GM23338 (cell line): ENCODE data around the gene POU5F2. TPM values are rescaled to one million over a fixed set of nuclear protein-coding genes. Genes with fewer than 3 reads are reported as not detected.

Experiments used
- ATAC-seq: fragments of 200-7000 bp; cut with Tn5 transposase; 3 replicates; pipeline ENCODE4 v1.9.1; 2020
- DNase-seq: peaks from one replicate; pipeline ENCODE4 v3.0.0-alpha.2; 2015; ENCODE audit warnings: low spot score
- H2AFZ ChIP-seq: fragments of 200-600 bp; sonication (generic); 2 replicates; pipeline ENCODE4 v1.8.0; 2016; ENCODE audit warnings: antibody characterized with exemption, mild to moderate bottlenecking, moderate library complexity
- H3F3A ChIP-seq: fragments of 200-600 bp; sonication (generic); replicated peaks from 2 replicates; pipeline ENCODE4 v1.8.0; 2017; ENCODE audit warnings: antibody characterized with exemption, mixed run types, low read depth
- H3K27ac ChIP-seq: fragments of 200-600 bp; sonication (generic); 2 replicates; pipeline ENCODE4 v1.6.1; 2016; ENCODE audit warnings: low read depth
- H3K27me3 ChIP-seq: fragments of 200-600 bp; sonication (generic); 2 replicates; pipeline ENCODE4 v1.8.0; 2016; ENCODE audit warnings: mild to moderate bottlenecking, mixed run types, moderate library complexity; ENCODE audit not compliant: insufficient read depth
- H3K36me3 ChIP-seq: fragments of 200-600 bp; sonication (generic); 2 replicates; pipeline ENCODE4 v1.8.0; 2016; ENCODE audit warnings: mild to moderate bottlenecking; ENCODE audit not compliant: insufficient read depth
- H3K4me1 ChIP-seq: fragments of 200-600 bp; sonication (generic); 2 replicates; pipeline ENCODE4 v1.8.0; 2016; ENCODE audit warnings: mild to moderate bottlenecking, moderate library complexity; ENCODE audit not compliant: insufficient read depth
- H3K4me2 ChIP-seq: fragments of 200-600 bp; sonication (generic); 2 replicates; pipeline ENCODE4 v1.7.1; 2017; ENCODE audit warnings: mixed run types
- H3K4me3 ChIP-seq: fragments of 200-600 bp; sonication (generic); 2 replicates; pipeline ENCODE4 v1.6.1; 2016; ENCODE audit warnings: mixed run types
- H3K79me2 ChIP-seq: fragments of 200-600 bp; sonication (generic); replicated peaks from 2 replicates; pipeline ENCODE4 v1.8.0; 2017; ENCODE audit warnings: mild to moderate bottlenecking; ENCODE audit not compliant: insufficient read depth
- H3K9me2 ChIP-seq: fragments of 200-600 bp; sonication (generic); 2 replicates; pipeline ENCODE4 v1.8.0; 2017; ENCODE audit not compliant: insufficient read depth
- H4K20me1 ChIP-seq: fragments of 200-600 bp; sonication (generic); replicated peaks from 2 replicates; pipeline ENCODE4 v1.8.0; 2017; ENCODE audit warnings: mild to moderate bottlenecking; ENCODE audit not compliant: insufficient read depth
- H3K27ac Mint-ChIP-seq: 2 replicates; pipeline ENCODE4 v1.8.0; 2020; ENCODE audit warnings: inconsistent platforms, mild to moderate bottlenecking, moderate library complexity, mixed read lengths
- H3K27me3 Mint-ChIP-seq: 3 replicates; pipeline ENCODE4 v1.8.0; 2022; ENCODE audit warnings: low read depth, mild to moderate bottlenecking, moderate library complexity, mixed read lengths, inconsistent platforms; ENCODE audit not compliant: insufficient read depth, poor library complexity
- H3K36me3 Mint-ChIP-seq: 3 replicates; pipeline ENCODE4 v1.8.0; 2021; ENCODE audit warnings: low read depth, mild to moderate bottlenecking, inconsistent platforms, moderate library complexity, mixed read lengths
- H3K4me1 Mint-ChIP-seq: 3 replicates; pipeline ENCODE4 v1.8.0; 2020; ENCODE audit warnings: mild to moderate bottlenecking, inconsistent platforms, mixed read lengths
- H3K4me3 Mint-ChIP-seq: 3 replicates; pipeline ENCODE4 v1.8.0; 2021; ENCODE audit warnings: moderate library complexity, mild to moderate bottlenecking, inconsistent platforms, mixed read lengths
- H3K9me3 Mint-ChIP-seq: 3 replicates; pipeline ENCODE4 v1.8.0; 2020; ENCODE audit warnings: moderate library complexity, mild to moderate bottlenecking, inconsistent platforms, mixed read lengths
- CREB1 ChIP-seq: fragments of 250-450 bp; sonication (Bioruptor Pico); IDR thresholded peaks from 2 replicates; pipeline ENCODE4 v1.5.0; 2020; ENCODE audit warnings: low read depth, mild to moderate bottlenecking, moderate library complexity
- CTCF ChIP-seq, 2 experiments: fragments of 200-600 bp in 1 of 2; sonication (generic) in 1 of 2; conservative IDR thresholded peaks; 2 replicates each; pipeline versions ENCODE4 v1.5.1 to v1.6.1; 2016 to 2017; ENCODE audit warnings: antibody characterized with exemption in 2 of 2, low read depth in 2 of 2, mild to moderate bottlenecking in 2 of 2, moderate library complexity in 1 of 2
- EZH2 ChIP-seq: fragments of 200-600 bp; sonication (generic); IDR thresholded peaks from one replicate; pipeline ENCODE4 v1.8.0; 2017; ENCODE audit warnings: antibody characterized with exemption, mild to moderate bottlenecking, low read depth; ENCODE audit not compliant: unreplicated experiment
- EZH2phosphoT487 ChIP-seq: fragments of 200-600 bp; sonication (generic); IDR thresholded peaks from one replicate; pipeline ENCODE4 v1.8.1; 2018; ENCODE audit warnings: antibody characterized with exemption; ENCODE audit not compliant: unreplicated experiment
- JUNB ChIP-seq: IDR thresholded peaks from one replicate; pipeline ENCODE4 v1.6.1; 2016; ENCODE audit warnings: antibody characterized with exemption; ENCODE audit not compliant: unreplicated experiment
- NANOG ChIP-seq: IDR thresholded peaks from 2 replicates; pipeline ENCODE4 v1.6.1; 2016; ENCODE audit warnings: antibody characterized with exemption, borderline replicate concordance
- POLR2AphosphoS5 ChIP-seq: IDR thresholded peaks from 2 replicates; pipeline ENCODE4 v1.6.1; 2016; ENCODE audit warnings: antibody characterized with exemption, low read depth
- REST ChIP-seq: IDR thresholded peaks from one replicate; pipeline ENCODE4 v1.6.1; 2018; ENCODE audit warnings: antibody characterized with exemption; ENCODE audit not compliant: unreplicated experiment
- STAT1 ChIP-seq: IDR thresholded peaks from one replicate; pipeline ENCODE4 v1.6.1; 2016; ENCODE audit warnings: antibody characterized with exemption; ENCODE audit not compliant: unreplicated experiment
- ZNF114 ChIP-seq: fragments of 250-450 bp; sonication (Bioruptor Pico); IDR thresholded peaks from 2 replicates; pipeline ENCODE4 v1.5.0; 2020; ENCODE audit warnings: mild to moderate bottlenecking, moderate library complexity
- ZNF331 ChIP-seq: fragments of 250-450 bp; sonication (Bioruptor Pico); IDR thresholded peaks from 2 replicates; pipeline ENCODE4 v1.5.0; 2020; ENCODE audit warnings: low read depth, mild to moderate bottlenecking, moderate library complexity
- polyA plus RNA-seq: library from polyadenylated mRNA; unstranded; fragments of >200 nt; fragmentation: Nextera tagmentation; extraction: Ambion mirVana; gene quantifications from 2 replicates; pipeline ENCODE4 v1.2.1, GENCODE V29; 2016
- total RNA-seq: library from RNA; depleted of rRNA; stranded (reverse); fragments of >200 nt; shearing (Covaris generic); gene quantifications from 2 replicates; pipeline ENCODE4 v1.2.3, GENCODE V29; 2014
- TF ChIP-seq, protein P1 (sequence below): fragments of 250-450 bp; sonication (Bioruptor Pico); IDR thresholded peaks from 2 replicates; pipeline ENCODE4 v1.5.0; 2020; ENCODE audit warnings: mild to moderate bottlenecking, moderate library complexity
- TF ChIP-seq, protein P2 (sequence below): IDR thresholded peaks from 2 replicates; pipeline ENCODE4 v1.6.1; 2016; ENCODE audit warnings: antibody characterized with exemption

The POU5F2 gene
- total and polyA plus RNA-seq, 2 experiments from 2014 or later: 0.11 to 0.76 TPM

DNA sequence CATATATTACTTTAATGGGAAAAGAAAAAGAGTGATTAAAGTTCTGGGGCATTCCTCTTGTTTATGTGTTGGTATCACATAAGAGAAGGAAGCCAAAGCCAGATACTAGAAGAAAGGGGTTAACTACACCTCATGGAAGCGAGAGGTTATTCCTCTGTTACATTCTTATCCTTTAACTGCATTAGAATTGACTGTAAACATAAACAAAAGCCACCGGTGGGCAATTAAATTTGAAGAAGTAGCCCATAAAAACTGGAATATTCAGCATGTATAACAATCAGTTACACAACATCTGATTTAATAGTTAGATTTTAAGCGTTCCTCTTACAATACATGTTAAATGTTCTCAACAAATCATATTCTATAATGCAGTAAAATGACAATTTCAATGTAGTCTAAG lies 18.8 kb downstream of the POU5F2 start:
- DNase-seq: no peak
- no peaks in the 10 kb centered on the region for H3K36me3 ChIP-seq
- H3K4me3 ChIP-seq: no peak overlapping the region
- peaks cover 43% of the 10 kb centered on the region for H3K4me1 Mint-ChIP-seq
- peak overlapping the region; percentile 18; the same call in 1 of the 2 replicates for H3K4me2 ChIP-seq
- no peaks in the 10 kb centered on the region for H3K9me3 Mint-ChIP-seq
- H4K20me1 ChIP-seq: no peaks in the 10 kb centered on the region
- H3K9me2 ChIP-seq: no peaks in the 10 kb centered on the region
- TF ChIP-seq CREB1 (CRISPR knock-in tag) (no peak), EZH2phosphoT487 (no peak), STAT1 (no peak), EZH2 (no peak), NANOG (no peak), POLR2AphosphoS5 (no peak), ZNF331 (CRISPR knock-in tag) (no peak), JUNB (no peak), ZNF114 (CRISPR knock-in tag) (no peak), REST (no peak), CTCF (conservative IDR thresholded peaks at IDR 0.05; ENCODE audit: low read depth in 2 of 2) (no peak)
- TF ChIP-seq, protein P1, sequence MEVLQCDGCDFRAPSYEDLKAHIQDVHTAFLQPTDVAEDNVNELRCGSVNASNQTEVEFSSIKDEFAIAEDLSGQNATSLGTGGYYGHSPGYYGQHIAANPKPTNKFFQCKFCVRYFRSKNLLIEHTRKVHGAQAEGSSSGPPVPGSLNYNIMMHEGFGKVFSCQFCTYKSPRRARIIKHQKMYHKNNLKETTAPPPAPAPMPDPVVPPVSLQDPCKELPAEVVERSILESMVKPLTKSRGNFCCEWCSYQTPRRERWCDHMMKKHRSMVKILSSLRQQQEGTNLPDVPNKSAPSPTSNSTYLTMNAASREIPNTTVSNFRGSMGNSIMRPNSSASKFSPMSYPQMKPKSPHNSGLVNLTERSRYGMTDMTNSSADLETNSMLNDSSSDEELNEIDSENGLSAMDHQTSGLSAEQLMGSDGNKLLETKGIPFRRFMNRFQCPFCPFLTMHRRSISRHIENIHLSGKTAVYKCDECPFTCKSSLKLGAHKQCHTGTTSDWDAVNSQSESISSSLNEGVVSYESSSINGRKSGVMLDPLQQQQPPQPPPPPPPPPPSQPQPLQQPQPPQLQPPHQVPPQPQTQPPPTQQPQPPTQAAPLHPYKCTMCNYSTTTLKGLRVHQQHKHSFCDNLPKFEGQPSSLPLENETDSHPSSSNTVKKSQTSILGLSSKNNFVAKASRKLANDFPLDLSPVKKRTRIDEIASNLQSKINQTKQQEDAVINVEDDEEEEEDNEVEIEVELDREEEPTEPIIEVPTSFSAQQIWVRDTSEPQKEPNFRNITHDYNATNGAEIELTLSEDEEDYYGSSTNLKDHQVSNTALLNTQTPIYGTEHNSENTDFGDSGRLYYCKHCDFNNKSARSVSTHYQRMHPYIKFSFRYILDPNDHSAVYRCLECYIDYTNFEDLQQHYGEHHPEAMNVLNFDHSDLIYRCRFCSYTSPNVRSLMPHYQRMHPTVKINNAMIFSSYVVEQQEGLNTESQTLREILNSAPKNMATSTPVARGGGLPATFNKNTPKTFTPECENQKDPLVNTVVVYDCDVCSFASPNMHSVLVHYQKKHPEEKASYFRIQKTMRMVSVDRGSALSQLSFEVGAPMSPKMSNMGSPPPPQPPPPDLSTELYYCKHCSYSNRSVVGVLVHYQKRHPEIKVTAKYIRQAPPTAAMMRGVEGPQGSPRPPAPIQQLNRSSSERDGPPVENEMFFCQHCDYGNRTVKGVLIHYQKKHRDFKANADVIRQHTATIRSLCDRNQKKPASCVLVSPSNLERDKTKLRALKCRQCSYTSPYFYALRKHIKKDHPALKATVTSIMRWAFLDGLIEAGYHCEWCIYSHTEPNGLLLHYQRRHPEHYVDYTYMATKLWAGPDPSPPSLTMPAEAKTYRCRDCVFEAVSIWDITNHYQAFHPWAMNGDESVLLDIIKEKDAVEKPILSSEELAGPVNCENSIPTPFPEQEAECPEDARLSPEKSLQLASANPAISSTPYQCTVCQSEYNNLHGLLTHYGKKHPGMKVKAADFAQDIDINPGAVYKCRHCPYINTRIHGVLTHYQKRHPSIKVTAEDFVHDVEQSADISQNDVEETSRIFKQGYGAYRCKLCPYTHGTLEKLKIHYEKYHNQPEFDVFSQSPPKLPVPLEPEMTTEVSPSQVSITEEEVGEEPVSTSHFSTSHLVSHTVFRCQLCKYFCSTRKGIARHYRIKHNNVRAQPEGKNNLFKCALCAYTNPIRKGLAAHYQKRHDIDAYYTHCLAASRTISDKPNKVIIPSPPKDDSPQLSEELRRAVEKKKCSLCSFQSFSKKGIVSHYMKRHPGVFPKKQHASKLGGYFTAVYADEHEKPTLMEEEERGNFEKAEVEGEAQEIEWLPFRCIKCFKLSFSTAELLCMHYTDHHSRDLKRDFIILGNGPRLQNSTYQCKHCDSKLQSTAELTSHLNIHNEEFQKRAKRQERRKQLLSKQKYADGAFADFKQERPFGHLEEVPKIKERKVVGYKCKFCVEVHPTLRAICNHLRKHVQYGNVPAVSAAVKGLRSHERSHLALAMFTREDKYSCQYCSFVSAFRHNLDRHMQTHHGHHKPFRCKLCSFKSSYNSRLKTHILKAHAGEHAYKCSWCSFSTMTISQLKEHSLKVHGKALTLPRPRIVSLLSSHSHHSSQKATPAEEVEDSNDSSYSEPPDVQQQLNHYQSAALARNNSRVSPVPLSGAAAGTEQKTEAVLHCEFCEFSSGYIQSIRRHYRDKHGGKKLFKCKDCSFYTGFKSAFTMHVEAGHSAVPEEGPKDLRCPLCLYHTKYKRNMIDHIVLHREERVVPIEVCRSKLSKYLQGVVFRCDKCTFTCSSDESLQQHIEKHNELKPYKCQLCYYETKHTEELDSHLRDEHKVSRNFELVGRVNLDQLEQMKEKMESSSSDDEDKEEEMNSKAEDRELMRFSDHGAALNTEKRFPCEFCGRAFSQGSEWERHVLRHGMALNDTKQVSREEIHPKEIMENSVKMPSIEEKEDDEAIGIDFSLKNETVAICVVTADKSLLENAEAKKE (CRISPR knock-in tag): no peak
- TF ChIP-seq, protein P2, sequence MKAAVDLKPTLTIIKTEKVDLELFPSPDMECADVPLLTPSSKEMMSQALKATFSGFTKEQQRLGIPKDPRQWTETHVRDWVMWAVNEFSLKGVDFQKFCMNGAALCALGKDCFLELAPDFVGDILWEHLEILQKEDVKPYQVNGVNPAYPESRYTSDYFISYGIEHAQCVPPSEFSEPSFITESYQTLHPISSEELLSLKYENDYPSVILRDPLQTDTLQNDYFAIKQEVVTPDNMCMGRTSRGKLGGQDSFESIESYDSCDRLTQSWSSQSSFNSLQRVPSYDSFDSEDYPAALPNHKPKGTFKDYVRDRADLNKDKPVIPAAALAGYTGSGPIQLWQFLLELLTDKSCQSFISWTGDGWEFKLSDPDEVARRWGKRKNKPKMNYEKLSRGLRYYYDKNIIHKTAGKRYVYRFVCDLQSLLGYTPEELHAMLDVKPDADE: no peak
- H3K4me1 ChIP-seq: peaks cover 26% of the 10 kb centered on the region
- no peak; the same call in 1 of the 3 replicates for ATAC-seq
- H3K27ac ChIP-seq: no peak overlapping the region
- H3K4me3 Mint-ChIP-seq: no peak overlapping the region
- H3K36me3 Mint-ChIP-seq: no peaks in the 10 kb centered on the region
- H3K27me3 ChIP-seq: no peaks in the 10 kb centered on the region
- no peaks in the 10 kb centered on the region for H3K27me3 Mint-ChIP-seq
- H3K27ac Mint-ChIP-seq: no peak overlapping the region
- no peaks in the 10 kb centered on the region for H3F3A ChIP-seq
- no peaks in the 10 kb centered on the region for H3K79me2 ChIP-seq
- H2AFZ ChIP-seq: no peak overlapping the region
